ENCODE results near the gene ATXN3.
A peak's percentile ranks its signal among the peaks of the same experiment; 100 is the strongest.
"Not testable (repeated sequence)": the region's sequence is repeated elsewhere in the genome, so short reads cannot be mapped to it uniquely, and the experiment has no call there.

Gene ATXN3

GRCh38 chr14:92074555-92074954 is 31.8 kb downstream of the ATXN3 start:
- DNase-seq (ENCODE audit: low read depth in 1 of 2, low spot score in 1 of 2), result no peak

GRCh38 chr14:92058006-92058917 is 48.1 kb downstream of the ATXN3 start:
- DNase-seq (ENCODE audit: low read depth in 1 of 2, low spot score in 1 of 2), result no peak

- DNase-seq (ENCODE audit: low read depth in 1 of 2, low spot score in 1 of 2), result no peak
Observed at GRCh38 chr14:92049781-92050180, 56.6 kb downstream of the ATXN3 start.

GRCh38 chr14:92049221-92049620 is 57.2 kb downstream of the ATXN3 start:
- DNase-seq (ENCODE audit: low read depth in 1 of 2, low spot score in 1 of 2), result not testable (repeated sequence)

GRCh38 chr14:92045904-92046303 is 60.5 kb downstream of the ATXN3 start:
- not testable (repeated sequence) for DNase-seq (ENCODE audit: low read depth in 1 of 2, low spot score in 1 of 2)

GRCh38 chr14:92041766-92042165 is 64.6 kb downstream of the ATXN3 start:
- DNase-seq (ENCODE audit: low read depth in 1 of 2, low spot score in 1 of 2), result not testable (repeated sequence)

GRCh38 chr14:92041203-92041602 is 65.2 kb downstream of the ATXN3 start:
- DNase-seq (ENCODE audit: low read depth in 1 of 2, low spot score in 1 of 2), result no peak

- no peak for DNase-seq (ENCODE audit: low read depth in 1 of 2, low spot score in 1 of 2)
Observed at GRCh38 chr14:92040431-92041051, 65.8 kb downstream of the ATXN3 start.

- peak; percentile 85 to 89 for DNase-seq (ENCODE audit: low read depth in 1 of 2, low spot score in 1 of 2)
Observed at GRCh38 chr14:92039719-92040430, 66.5 kb downstream of the ATXN3 start, which contains the start of gene TRIP11. Gene TRIP11, minus strand, starts transcription at chr14:92040059. Its CDS starts 374 bp downstream, at chr14:92039685.

- DNase-seq (ENCODE audit: low read depth in 1 of 2, low spot score in 1 of 2), result no peak
Observed at GRCh38 chr14:92039063-92039718, 67.2 kb downstream of the ATXN3 start.

- no peak for DNase-seq (ENCODE audit: low read depth in 1 of 2, low spot score in 1 of 2)
Observed at GRCh38 chr14:92037989-92038388, 68.4 kb downstream of the ATXN3 start.

GRCh38 chr14:92035890-92036289 is 70.5 kb downstream of the ATXN3 start:
- no peak for DNase-seq (ENCODE audit: low read depth in 1 of 2, low spot score in 1 of 2)

GRCh38 chr14:92033906-92034687 is 72.3 kb downstream of the ATXN3 start:
- DNase-seq (ENCODE audit: low read depth in 1 of 2, low spot score in 1 of 2), result no peak

GRCh38 chr14:92033433-92033832 is 72.9 kb downstream of the ATXN3 start:
- DNase-seq (ENCODE audit: low read depth in 1 of 2, low spot score in 1 of 2), result no peak

GRCh38 chr14:92026548-92027190 is 79.7 kb downstream of the ATXN3 start:
- no peak for DNase-seq (ENCODE audit: low read depth in 1 of 2, low spot score in 1 of 2)

- no peak for DNase-seq (ENCODE audit: low read depth in 1 of 2, low spot score in 1 of 2)
Observed at GRCh38 chr14:92022036-92022435, 84.3 kb downstream of the ATXN3 start.

- DNase-seq (ENCODE audit: low read depth in 1 of 2, low spot score in 1 of 2), result no peak
Observed at GRCh38 chr14:92021523-92021922, 84.9 kb downstream of the ATXN3 start.

GRCh38 chr14:92014040-92014439 is 92.3 kb downstream of the ATXN3 start:
- DNase-seq (ENCODE audit: low read depth in 1 of 2, low spot score in 1 of 2), result no peak

GRCh38 chr14:92012121-92012748 is 94.1 kb downstream of the ATXN3 start:
- no peak for DNase-seq (ENCODE audit: low read depth in 1 of 2, low spot score in 1 of 2)

Measured in stimulated activated CD4-positive, alpha-beta T cell treated with anti-CD3 and anti-CD28 coated beads, Interleukin-15, amount 100 ng/mL, for 1 hour (primary cell).